ENCODE data around the gene KAT6B. TPM values are rescaled to one million over a fixed set of nuclear protein-coding genes. Genes with fewer than 3 reads are reported as not detected.
"Not testable (repeated sequence)": the region's sequence is repeated elsewhere in the genome, so short reads cannot be mapped to it uniquely, and the experiment has no call there.

Gene KAT6B
- total RNA-seq, 2 experiments from 2014 or later, result 22.2 to 23.4 TPM

DNA sequence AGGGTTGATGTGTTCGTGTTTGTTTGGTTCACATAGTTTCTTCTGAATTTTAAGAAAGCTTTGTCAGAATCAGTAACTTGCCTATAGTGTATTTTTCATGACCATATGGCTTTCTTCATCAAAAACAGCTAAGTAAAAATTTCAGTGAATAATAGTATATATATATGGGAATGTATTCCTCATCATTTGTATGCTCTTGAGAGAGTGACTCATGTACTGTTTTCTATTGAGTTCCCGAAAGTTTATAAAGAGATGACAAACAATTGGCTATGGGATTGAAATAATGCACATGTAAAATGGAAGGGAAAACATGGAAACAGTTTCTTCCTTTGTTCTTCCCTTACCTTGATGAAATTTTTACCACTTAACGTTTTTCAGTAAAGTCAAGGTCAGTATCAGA, 56.4 kb downstream of the KAT6B start:
- peaks cover 4% of the 10 kb centered on the region for H3K36me3 Mint-ChIP-seq
- H3K9me3 Mint-ChIP-seq, result no peaks in the 10 kb centered on the region
- DNase-seq, result no peak
- no peak overlapping the region for H3K4me3 Mint-ChIP-seq
- peaks cover 39% of the 10 kb centered on the region for H3K4me1 Mint-ChIP-seq
- no peak overlapping the region for H3K27ac Mint-ChIP-seq
- H3K27me3 Mint-ChIP-seq, result no peaks in the 10 kb centered on the region

DNA sequence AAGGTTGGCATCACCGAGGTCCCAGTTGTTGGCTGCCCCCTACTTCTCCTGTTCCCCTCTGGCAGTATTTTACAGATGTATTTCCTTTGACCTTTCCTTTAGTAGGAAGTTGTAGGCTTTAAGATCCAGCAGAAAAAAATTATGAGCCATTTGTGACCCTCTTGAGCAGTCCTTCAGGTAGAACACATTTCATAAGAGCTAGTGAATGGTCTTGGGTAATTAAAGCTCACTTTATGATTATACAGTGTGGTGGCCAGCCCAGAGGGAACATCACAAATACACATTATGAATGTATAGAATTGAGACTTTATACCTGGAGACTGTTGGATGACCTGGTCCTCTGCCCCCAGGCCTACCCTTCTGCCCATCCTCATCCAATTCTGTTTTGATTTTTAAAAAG, 57.0 kb downstream of the KAT6B start:
- H3K4me3 Mint-ChIP-seq, result no peak overlapping the region
- H3K27ac Mint-ChIP-seq, result no peak overlapping the region
- H3K36me3 Mint-ChIP-seq, result peaks cover 4% of the 10 kb centered on the region
- H3K9me3 Mint-ChIP-seq, result no peaks in the 10 kb centered on the region
- H3K4me1 Mint-ChIP-seq, result peaks cover 43% of the 10 kb centered on the region
- H3K27me3 Mint-ChIP-seq, result no peaks in the 10 kb centered on the region
- no peak for DNase-seq

DNA sequence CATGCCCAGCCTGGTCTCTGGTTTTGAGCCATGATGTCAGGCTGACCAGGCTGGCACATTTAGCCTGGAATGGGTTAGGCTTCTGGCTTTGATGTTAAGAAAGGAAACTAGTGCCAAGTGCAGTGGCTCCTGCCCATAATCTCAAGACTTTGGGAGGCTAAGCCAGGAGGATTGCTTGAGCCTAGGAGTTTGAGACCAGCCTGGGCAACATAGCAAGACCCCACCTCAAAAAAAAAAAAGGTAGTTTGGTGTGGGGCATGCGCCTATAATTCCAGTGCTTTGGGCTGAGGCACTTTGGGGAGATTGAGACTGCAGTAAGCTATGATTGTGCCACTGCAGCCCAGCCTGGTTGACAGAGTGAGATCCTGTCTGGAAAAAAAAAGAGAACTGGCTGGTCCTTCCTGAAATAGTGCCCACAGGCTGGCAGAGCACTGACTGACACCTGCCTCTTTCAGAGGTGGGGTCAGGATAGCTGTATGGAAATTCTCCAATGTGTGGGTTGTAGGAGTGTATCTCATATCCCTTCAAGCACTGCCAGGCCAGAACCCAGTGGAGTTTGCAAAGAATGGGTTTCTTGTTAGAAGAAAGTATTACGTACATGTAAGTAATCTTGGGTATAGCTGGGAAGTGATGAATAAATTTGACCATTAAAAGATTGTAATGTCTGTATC, 61.3 kb downstream of the KAT6B start:
- no peak for DNase-seq
- H3K4me1 Mint-ChIP-seq, result peaks cover 51% of the 10 kb centered on the region
- H3K27me3 Mint-ChIP-seq, result no peaks in the 10 kb centered on the region
- H3K27ac Mint-ChIP-seq, result no peak overlapping the region
- peaks cover 7% of the 10 kb centered on the region for H3K36me3 Mint-ChIP-seq
- no peak overlapping the region for H3K4me3 Mint-ChIP-seq
- H3K9me3 Mint-ChIP-seq, result no peaks in the 10 kb centered on the region

DNA sequence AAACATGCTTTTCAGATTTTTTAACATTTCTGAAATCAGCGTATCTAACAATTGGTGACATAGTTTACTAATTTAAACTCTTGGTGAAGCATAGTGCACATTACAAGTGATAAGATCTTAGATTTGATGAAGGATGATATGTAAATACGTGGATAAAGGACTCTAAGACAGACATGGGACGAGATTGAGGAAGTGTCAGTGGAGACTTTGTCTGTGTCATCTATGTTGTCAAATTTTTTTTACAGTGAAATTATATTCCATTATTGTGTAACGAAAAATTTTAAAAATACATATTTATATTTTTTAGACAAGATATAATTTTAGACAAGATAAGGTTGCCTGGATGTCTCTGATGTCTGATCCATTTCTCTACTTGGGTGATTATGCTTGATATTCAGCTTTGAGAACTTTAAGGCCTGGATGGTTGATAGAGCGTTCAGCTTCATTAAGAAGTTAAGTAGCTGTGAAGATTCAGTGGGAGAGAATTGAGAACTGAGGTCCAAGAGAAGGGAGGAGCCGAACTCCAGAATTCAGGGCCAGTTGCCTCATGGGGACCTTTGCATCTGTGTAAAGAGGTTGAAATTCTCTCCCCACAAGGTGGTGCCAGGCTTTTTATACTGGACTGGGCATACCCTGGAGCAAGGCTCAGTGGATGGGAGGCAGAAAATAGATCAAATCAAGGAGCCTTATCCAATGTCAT, 62.7 kb downstream of the KAT6B start:
- H3K4me3 Mint-ChIP-seq, result no peak overlapping the region
- DNase-seq, result no peak
- no peak overlapping the region for H3K27ac Mint-ChIP-seq
- H3K27me3 Mint-ChIP-seq, result no peaks in the 10 kb centered on the region
- H3K9me3 Mint-ChIP-seq, result no peaks in the 10 kb centered on the region
- peaks cover 9% of the 10 kb centered on the region for H3K36me3 Mint-ChIP-seq
- peaks cover 45% of the 10 kb centered on the region for H3K4me1 Mint-ChIP-seq

DNA sequence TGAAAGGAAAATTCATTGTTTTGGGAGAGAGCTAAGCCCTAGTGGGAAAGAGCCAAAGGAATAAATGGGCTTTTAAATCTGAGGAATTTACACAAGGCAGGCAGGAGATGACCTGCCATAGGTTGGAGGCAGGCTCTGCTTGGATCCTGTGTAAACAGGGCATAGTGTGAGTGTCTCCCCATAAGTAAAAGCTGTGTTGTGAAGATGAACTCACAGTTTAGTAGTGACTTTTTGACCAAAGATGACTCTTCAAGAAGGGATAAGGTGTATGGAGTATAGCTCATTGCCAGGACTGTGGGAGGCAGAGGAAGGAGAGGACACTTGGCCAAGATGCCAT, 63.2 kb downstream of the KAT6B start:
- Mint-ChIP-seq H3K27me3 (no peaks in the 10 kb centered on the region), H3K4me1 (peaks cover 46% of the 10 kb centered on the region), H3K36me3 (peaks cover 9% of the 10 kb centered on the region), H3K27ac (no peak overlapping the region), H3K9me3 (no peaks in the 10 kb centered on the region), H3K4me3 (no peak overlapping the region)
- no peak for DNase-seq

DNA sequence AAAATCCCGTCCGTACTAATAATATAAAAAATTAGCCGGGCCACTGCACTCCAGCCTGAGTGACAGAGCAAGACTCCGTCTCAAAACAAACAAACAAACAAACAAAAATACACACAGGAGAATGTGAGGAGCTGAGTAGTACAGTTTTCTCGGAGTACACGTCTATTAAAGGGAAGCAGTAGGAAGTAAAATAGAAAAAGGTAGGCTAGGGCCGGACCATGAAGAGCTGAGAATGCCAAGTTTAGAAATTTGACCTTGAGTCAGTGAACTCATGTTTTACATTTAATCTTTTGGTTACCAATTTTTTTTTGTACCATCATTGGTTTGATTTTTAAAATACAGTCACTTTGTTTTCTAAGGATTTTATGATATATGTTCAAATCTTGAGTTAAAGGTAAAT, 64.1 kb downstream of the KAT6B start:
- peaks cover 13% of the 10 kb centered on the region for H3K36me3 Mint-ChIP-seq
- no peak for DNase-seq
- H3K27me3 Mint-ChIP-seq, result no peaks in the 10 kb centered on the region
- H3K4me3 Mint-ChIP-seq, result no peak overlapping the region
- no peak overlapping the region for H3K27ac Mint-ChIP-seq
- no peaks in the 10 kb centered on the region for H3K9me3 Mint-ChIP-seq
- peaks cover 49% of the 10 kb centered on the region for H3K4me1 Mint-ChIP-seq

DNA sequence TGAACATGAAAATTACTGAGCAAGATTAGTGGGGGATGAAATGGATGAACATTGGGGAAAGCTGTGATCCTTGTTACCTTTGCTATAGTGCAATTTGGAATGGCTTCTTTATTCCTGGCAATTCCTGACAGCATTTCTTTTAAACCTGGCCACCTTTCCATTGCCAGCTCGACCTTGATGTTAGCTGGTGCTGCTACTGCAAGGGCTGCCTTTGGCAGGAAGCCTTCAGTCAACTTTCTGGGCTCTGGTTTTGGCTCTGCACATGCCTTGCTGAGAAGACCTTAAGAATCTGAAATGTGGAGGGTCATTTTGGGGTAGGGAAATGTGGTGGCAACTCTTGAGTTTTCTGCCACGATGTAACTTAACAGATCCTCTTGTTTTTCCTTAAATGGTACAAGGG, 64.7 kb downstream of the KAT6B start:
- no peak overlapping the region for H3K4me3 Mint-ChIP-seq
- no peak for DNase-seq
- no peak overlapping the region for H3K27ac Mint-ChIP-seq
- no peaks in the 10 kb centered on the region for H3K9me3 Mint-ChIP-seq
- H3K4me1 Mint-ChIP-seq, result peaks cover 45% of the 10 kb centered on the region
- H3K36me3 Mint-ChIP-seq, result peaks cover 15% of the 10 kb centered on the region
- H3K27me3 Mint-ChIP-seq, result no peaks in the 10 kb centered on the region

DNA sequence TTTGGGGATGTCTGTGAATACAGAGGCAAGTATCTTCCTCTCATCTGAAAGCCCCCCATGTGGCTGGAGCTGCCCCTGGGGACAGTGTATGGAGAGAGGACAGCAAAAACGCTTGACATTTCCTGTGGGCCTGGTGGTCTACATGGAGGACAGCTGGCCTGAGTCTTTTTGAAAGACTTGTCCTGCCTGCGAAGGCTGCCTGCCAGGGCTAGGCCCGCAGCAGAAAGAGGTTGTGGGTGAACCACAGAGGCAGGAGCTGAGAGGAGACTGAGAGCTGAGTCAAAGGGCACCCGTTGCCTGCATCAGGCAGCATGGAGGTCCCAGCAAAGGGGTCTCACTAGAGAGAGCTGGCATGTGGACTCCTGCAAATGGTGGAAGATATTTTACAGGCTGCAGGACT, 66.4 kb downstream of the KAT6B start:
- Mint-ChIP-seq H3K27me3 (no peaks in the 10 kb centered on the region), H3K27ac (peak overlapping the region; percentile 35), H3K4me3 (no peak overlapping the region), H3K9me3 (no peaks in the 10 kb centered on the region), H3K4me1 (peaks cover 45% of the 10 kb centered on the region), H3K36me3 (peaks cover 18% of the 10 kb centered on the region)
- no peak for DNase-seq

DNA sequence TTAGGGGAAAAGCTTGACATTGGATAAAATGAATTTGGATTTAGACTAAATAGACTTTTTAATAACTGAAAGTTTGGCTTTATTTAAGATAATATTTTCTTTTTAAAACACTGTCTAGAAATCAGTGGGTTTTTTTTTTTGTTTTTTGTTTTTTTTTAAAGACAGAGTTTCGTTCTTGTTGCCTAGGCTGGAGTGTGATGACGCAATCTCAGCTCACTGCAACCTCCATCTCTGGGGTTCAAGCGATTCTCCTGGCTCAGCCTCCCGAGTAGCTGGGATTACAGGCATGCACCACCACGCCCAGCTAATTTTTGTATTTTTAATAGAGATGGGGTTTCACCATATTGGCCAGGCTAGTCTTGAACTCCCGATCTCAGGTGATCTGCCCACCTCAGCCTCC, 66.9 kb downstream of the KAT6B start:
- not testable (repeated sequence) for H3K27me3 Mint-ChIP-seq, H3K9me3 Mint-ChIP-seq, H3K4me3 Mint-ChIP-seq, DNase-seq, H3K27ac Mint-ChIP-seq
- peaks cover 46% of the 10 kb centered on the region for H3K4me1 Mint-ChIP-seq
- H3K36me3 Mint-ChIP-seq, result peaks cover 18% of the 10 kb centered on the region

DNA sequence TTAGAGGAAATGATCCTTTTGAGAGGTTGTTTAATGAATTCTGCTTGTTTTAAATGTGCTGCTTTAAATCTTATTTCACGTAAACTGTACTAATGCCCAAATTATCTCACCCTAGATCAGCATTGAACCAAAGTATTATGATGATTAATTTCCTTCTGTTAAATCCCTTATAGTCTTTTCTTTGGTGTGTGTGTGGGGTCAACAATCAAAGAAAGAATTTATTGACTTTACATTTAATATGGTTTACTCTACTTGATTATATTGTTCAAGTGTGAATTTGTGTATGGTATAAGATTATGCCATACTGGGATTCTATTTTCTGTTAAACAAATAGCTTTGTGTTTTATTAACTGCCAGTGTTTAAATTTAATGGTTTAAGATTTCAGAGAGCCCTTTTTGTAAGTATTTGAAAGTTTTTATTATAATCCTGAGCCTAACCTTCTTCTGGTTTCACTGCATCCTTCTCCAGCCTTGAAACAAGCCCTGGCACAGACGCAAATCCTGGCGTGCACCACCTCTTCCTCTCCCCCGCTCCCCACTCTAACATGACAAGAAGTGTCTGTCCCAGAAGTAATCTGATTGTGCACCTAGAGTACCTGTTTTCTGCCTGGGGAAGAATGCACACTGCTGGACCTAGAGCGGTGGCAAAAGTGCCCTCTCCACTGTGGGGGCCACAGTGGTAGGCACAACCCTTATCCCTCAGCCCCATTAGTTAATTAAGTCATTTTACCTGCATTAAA, 70.6 kb downstream of the KAT6B start:
- H3K27ac Mint-ChIP-seq, result peak overlapping the region; percentile 71
- peaks cover 61% of the 10 kb centered on the region for H3K4me1 Mint-ChIP-seq

DNA sequence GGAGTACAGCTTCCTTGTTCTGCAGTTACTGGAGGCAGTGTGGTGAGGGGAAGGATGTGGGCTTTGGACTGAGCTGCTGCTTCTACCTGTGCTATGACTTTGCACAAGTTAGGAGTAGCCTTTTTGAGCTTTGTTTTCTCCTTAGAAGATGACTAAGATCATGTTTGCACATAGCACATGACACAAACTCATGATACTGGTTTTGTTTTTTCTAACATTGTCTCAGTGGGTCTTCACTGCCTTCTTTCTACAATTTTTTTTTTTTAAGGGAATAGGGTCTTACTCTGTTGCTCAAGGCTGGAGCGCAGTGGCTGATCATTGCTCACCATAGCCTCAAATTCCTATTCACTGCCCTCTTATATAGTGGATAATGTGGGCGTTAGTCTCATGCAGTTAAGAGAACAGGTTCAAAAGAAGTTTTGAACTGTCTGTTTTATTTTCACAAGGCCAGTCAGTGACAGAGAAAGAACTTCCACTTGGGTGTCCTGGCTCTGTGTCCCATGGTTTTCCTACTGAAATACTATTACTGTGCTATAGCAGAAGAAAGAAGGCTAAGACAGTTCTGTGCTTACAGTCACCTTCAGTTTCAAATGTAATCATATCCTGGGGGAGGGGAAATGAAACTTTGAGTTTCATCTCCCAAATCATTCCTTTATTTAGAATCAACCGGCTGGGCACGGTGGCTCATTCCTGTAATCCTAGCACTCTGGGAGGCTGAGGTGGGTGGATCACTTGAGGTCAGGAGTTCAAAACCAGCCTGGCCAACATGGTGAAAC, 72.0 kb downstream of the KAT6B start:
- no peak overlapping the region for H3K4me3 Mint-ChIP-seq
- H3K27ac Mint-ChIP-seq, result peak overlapping the region; percentile 62
- H3K36me3 Mint-ChIP-seq, result peaks cover 15% of the 10 kb centered on the region
- H3K9me3 Mint-ChIP-seq, result no peaks in the 10 kb centered on the region
- no peak for DNase-seq
- H3K4me1 Mint-ChIP-seq, result peaks cover 60% of the 10 kb centered on the region
- no peaks in the 10 kb centered on the region for H3K27me3 Mint-ChIP-seq

More for the DNA sequence above, 70.6 kb downstream of the KAT6B start:
- DNase-seq, result no peak
- peaks cover 23% of the 10 kb centered on the region for H3K36me3 Mint-ChIP-seq
- no peaks in the 10 kb centered on the region for H3K27me3 Mint-ChIP-seq
- no peak overlapping the region for H3K4me3 Mint-ChIP-seq
- no peaks in the 10 kb centered on the region for H3K9me3 Mint-ChIP-seq

DNA sequence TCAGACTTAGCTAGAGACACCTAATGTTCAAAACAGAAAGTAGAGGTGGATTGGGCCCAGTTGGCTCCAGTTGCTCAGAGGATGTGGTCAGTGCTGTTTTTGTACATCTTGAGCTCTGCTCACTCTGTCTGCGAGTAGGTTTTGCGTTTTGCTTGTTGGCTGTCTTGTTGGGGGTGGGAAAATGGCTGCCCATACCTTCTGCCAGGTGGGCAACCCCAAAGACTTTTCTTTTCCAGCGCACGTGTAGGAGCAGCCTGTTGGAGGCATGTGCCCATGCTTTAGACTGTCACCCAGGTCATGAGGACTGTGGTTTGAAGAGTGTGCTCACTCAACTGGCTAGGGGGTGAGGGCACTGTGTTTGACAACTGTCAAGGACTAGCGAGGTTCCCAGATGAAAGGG, 73.9 kb downstream of the KAT6B start:
- Mint-ChIP-seq H3K4me1 (peaks cover 67% of the 10 kb centered on the region), H3K27ac (peak overlapping the region; percentile 81), H3K9me3 (no peaks in the 10 kb centered on the region), H3K4me3 (peak overlapping the region; percentile 42), H3K36me3 (peaks cover 11% of the 10 kb centered on the region), H3K27me3 (no peaks in the 10 kb centered on the region)
- DNase-seq, result peak; percentile 26

DNA sequence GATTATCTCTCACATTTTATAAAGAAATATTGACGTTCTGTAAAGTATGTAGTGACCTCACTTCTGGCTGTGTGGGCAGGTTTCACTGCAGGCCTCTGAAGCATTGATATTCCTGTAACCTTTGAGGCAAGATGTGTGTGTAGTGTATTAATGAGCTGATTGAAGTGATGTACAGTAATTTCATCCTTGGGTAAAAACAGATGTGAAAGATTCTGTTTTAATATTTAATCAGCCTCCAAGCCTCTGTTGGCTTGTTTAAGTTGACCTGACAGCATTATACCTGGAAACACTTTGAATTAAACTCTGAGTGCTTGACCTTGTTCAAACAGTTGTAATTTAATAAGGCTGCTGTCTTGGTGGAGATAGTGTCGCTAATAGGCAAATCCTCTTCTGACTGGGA, 74.9 kb downstream of the KAT6B start:
- peaks cover 9% of the 10 kb centered on the region for H3K36me3 Mint-ChIP-seq
- H3K27ac Mint-ChIP-seq, result peak overlapping the region; percentile 52
- no peaks in the 10 kb centered on the region for H3K9me3 Mint-ChIP-seq
- peaks cover 73% of the 10 kb centered on the region for H3K4me1 Mint-ChIP-seq
- no peak for DNase-seq
- H3K4me3 Mint-ChIP-seq, result no peak overlapping the region
- H3K27me3 Mint-ChIP-seq, result no peaks in the 10 kb centered on the region

DNA sequence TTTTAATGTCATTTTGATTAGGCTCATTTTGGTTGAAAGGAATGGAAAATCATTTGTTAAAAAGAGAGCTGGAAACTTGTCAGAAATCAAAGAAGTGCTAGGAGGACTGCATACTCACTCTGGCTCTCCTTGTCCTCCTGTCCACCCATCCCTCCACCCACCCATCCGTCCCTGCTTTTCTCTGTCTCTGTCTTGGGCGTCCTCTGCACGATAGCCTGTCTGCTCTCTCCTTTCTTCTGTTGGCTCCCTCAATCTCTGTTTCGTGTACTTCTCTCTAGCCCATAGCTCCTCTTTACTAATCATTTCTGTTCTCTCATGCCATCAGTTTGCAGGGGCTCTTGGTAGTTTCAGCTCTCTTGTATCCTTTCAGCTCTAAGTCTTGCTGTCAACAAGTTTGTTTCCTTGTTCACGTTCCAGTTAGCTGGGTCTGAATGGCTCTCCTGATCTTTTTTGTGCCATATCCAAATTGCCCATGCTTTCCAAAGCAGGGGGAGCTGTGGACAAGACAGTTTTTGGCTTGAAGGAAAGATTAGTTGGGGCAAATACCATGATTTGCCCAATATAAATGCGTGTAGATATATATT, 75.6 kb downstream of the KAT6B start:
- no peak for DNase-seq
- Mint-ChIP-seq H3K9me3 (no peaks in the 10 kb centered on the region), H3K4me3 (no peak overlapping the region), H3K27ac (no peak overlapping the region), H3K4me1 (peaks cover 70% of the 10 kb centered on the region), H3K27me3 (no peaks in the 10 kb centered on the region), H3K36me3 (peaks cover 9% of the 10 kb centered on the region)

DNA sequence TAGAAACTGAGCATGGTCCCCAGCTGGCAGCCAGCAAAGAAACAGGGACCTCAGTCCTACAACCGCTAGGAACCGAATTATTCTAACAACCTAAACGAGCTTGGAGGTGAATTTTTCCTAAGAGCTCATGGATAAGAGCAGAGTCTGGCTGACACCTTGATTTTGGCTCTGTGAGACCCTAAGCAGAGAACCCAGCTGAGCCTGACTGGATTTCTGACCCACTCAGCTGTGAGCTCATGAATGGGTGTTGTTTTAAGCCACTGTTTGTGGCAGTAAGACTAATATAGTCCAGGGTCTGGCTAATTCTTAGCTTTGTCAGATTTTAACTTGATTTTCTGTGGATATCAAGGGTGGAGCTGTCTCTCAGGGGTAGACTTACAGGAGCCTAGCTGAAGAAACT, 77.1 kb downstream of the KAT6B start:
- no peak overlapping the region for H3K4me3 Mint-ChIP-seq
- H3K9me3 Mint-ChIP-seq, result no peaks in the 10 kb centered on the region
- peaks cover 8% of the 10 kb centered on the region for H3K36me3 Mint-ChIP-seq
- H3K27me3 Mint-ChIP-seq, result no peaks in the 10 kb centered on the region
- H3K27ac Mint-ChIP-seq, result no peak overlapping the region
- no peak for DNase-seq
- H3K4me1 Mint-ChIP-seq, result peaks cover 54% of the 10 kb centered on the region

Measured in activated naive CD8-positive, alpha-beta T cell treated with anti-CD3 and anti-CD28 coated beads for 36 hours (primary cell).